Activated T-helper 2 cell treated with anti-CD3 and anti-CD28 coated beads, Interferon-gamma antibody, Interleukin-2, Interleukin-4, amounts not matched to agents 10 μg/mL and 5 μg/mL and 100 μg/mL, durations not matched to agents 14 hours and 24 hours and 36 hours (primary cell): ENCODE results near the gene EPHA6. TPM values are rescaled to one million over a fixed set of nuclear protein-coding genes. Genes with fewer than 3 reads are reported as not detected.

ENCODE experiments used
- DNase-seq: peaks from one replicate; pipeline ENCODE4 v3.0.0; 2021; ENCODE audit warnings: low spot score
- H3K27ac Mint-ChIP-seq: one replicate; pipeline ENCODE4 v1.8.0; 2021; ENCODE audit warnings: mixed read lengths
- H3K27me3 Mint-ChIP-seq: one replicate; pipeline ENCODE4 v1.8.0; 2021; ENCODE audit warnings: low read depth, mixed read lengths
- H3K36me3 Mint-ChIP-seq: one replicate; pipeline ENCODE4 v1.8.0; 2021; ENCODE audit warnings: low read depth, mixed read lengths
- H3K4me1 Mint-ChIP-seq: one replicate; pipeline ENCODE4 v1.8.0; 2021; ENCODE audit warnings: low read depth, mixed read lengths
- H3K4me3 Mint-ChIP-seq: one replicate; pipeline ENCODE4 v1.8.0; 2021; ENCODE audit warnings: low read depth, mild to moderate bottlenecking, moderate library complexity, mixed read lengths
- H3K9me3 Mint-ChIP-seq: one replicate; pipeline ENCODE4 v1.8.0; 2021; ENCODE audit warnings: mixed read lengths
- intact Hi-C: fragments of 100-400 bp; cut with micrococcal nuclease; formaldehyde crosslinking; loops from one replicate; pipeline ENCODE4 v1.15.1; 2023
- total RNA-seq: library from RNA; stranded (reverse); gene quantifications from 2 replicates; pipeline ENCODE4 v1.2.3, GENCODE V29; 2022

EPHA6 gene
- total RNA-seq, 1 donor from 2014 or later = not detected

DNA sequence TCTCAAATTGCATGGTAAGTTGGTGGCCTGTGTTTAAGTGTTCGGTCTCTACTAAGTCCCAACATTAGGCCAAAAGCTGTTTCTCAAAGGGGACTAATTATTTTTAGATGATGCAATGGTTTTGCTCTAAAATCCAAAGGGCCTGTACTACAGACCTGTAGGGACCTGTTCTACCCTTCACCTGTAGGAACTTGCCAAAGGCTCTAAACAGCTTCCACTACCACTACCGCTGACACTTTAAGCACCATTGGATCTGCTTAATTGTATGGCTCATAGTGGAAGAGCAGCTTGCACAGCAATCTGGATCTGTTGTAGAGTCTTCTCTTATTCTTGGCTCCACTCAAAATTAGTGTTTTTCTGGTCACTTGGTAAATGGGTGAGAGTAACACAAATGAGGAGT, 346.8 kb downstream of the EPHA6 start:
- Mint-ChIP-seq H3K27me3 (no peaks in the 10 kb centered on the region), H3K4me1 (no peaks in the 10 kb centered on the region), H3K4me3 (no peak overlapping the region), H3K9me3 (peaks cover 16% of the 10 kb centered on the region), H3K36me3 (no peaks in the 10 kb centered on the region), H3K27ac (no peak overlapping the region)
- DNase-seq = no peak
- intact Hi-C loops = no loop called here

DNA sequence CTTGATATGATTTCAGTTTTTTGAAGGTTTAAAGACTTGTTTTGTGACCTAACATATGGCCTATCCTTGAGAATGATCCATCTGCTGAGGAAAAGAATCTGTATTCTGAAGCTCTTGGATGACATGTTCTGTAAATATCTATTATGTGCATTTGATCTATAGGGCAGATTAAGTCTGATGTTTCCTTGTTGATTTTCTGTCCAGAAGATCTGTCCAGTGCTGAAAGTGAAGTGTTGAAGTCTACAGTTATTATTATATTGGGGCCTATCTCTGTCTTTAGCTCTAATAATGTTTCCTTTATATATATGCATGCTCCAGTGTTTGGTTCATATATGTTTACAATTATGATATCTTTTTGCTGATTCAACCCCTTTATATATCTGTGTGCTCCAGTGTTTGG, 362.8 kb downstream of the EPHA6 start:
- DNase-seq = no peak
- H3K36me3 Mint-ChIP-seq = no peaks in the 10 kb centered on the region
- H3K4me1 Mint-ChIP-seq = no peaks in the 10 kb centered on the region
- H3K27me3 Mint-ChIP-seq = no peaks in the 10 kb centered on the region
- H3K4me3 Mint-ChIP-seq = no peak overlapping the region
- H3K9me3 Mint-ChIP-seq = peaks cover 39% of the 10 kb centered on the region
- H3K27ac Mint-ChIP-seq = no peak overlapping the region
- intact Hi-C loops = no loop called here

DNA sequence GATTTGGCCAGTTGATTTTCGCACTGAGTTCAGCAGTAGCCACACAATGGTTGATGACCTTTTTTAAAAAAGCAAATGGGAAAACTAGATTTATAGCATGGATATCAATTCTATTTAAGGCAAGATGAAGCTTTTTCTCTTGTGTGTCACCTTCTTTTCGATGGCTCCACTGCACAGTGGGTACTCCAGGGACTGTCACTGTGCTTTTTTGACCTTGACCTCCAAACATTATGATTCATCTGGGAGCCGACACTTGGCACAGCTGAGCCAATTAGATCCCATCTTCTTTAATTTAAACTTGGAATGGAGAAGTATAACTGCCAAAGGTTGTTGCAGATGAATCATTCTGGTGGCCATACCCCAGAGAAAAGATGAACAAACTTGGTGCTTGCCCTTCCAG, 367.3 kb downstream of the EPHA6 start:
- no peaks in the 10 kb centered on the region for H3K36me3 Mint-ChIP-seq
- H3K9me3 Mint-ChIP-seq = peaks cover 38% of the 10 kb centered on the region
- H3K4me3 Mint-ChIP-seq = no peak overlapping the region
- no peak overlapping the region for H3K27ac Mint-ChIP-seq
- H3K27me3 Mint-ChIP-seq = no peaks in the 10 kb centered on the region
- no peak for DNase-seq
- no peaks in the 10 kb centered on the region for H3K4me1 Mint-ChIP-seq
- intact Hi-C loops = no loop called here

DNA sequence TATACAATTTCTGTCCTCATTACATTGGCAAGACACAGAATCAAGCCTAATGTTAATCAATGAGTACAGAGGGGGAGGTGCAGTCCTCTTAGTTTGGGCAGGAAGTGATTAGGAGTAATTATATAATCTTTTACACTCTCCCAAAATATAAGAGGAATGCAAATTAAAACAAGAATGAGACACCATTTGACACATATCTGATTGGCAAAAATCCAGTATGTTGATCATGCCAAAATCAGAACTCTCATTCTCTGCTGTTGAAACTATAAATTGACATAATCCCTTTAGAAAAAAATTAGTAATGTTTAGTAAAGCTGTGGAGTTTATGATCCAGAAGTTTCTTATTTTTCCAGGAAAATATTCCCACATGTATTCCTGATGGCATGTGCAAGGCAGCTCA, 373.4 kb downstream of the EPHA6 start:
- Mint-ChIP-seq H3K9me3 (peaks cover 3% of the 10 kb centered on the region), H3K4me3 (no peak overlapping the region), H3K4me1 (no peaks in the 10 kb centered on the region), H3K36me3 (no peaks in the 10 kb centered on the region), H3K27me3 (no peaks in the 10 kb centered on the region), H3K27ac (no peak overlapping the region)
- intact Hi-C loops = no loop called here
- no peak for DNase-seq

DNA sequence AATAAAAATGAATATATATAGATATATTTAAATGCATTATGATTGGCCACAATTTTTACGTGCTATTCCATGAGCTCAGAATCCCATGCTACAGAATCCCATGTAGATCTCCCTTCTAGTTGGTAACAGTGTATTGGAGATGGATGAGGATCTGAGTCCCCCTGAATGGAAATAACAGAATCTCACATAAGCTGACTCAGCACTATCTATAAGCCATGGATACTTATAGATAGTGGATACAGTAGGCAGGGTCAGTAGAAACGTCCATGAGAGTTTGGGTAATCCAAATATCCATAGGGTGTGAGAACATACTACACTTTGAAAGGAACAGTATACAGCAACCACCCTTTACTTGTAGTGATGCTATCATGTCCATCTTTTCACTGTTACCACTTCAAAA, 375.4 kb downstream of the EPHA6 start:
- Mint-ChIP-seq H3K4me1 (no peaks in the 10 kb centered on the region), H3K9me3 (peaks cover 3% of the 10 kb centered on the region), H3K27ac (no peak overlapping the region), H3K4me3 (no peak overlapping the region), H3K27me3 (no peaks in the 10 kb centered on the region), H3K36me3 (no peaks in the 10 kb centered on the region)
- intact Hi-C loops = loop anchor here (2.0 kb wide), 1 partner anchor 63 kb away; no protein-coding TSS in a partner anchor
- DNase-seq = no peak

DNA sequence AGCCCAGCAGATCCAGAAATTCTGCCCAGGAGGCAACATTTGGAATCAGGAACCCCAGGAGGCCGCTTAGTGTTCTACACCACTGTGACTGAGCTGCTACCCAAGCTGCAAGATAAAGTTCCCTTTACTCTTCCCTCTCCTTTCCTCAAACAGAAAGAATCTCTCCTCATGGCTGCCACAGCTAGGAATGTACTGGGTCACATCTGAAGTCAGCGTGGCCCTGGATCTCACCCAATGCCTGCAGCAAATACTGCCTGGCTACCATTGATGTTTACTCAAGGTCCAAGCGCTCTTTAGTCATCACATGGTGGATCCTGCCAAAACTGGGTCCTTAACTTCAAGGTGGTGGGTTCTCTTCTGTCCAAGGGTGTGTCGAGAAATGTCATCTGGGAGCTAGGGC, 382.7 kb downstream of the EPHA6 start:
- Mint-ChIP-seq H3K36me3 (no peaks in the 10 kb centered on the region), H3K4me3 (no peak overlapping the region), H3K9me3 (no peaks in the 10 kb centered on the region), H3K27me3 (no peaks in the 10 kb centered on the region), H3K4me1 (no peaks in the 10 kb centered on the region), H3K27ac (no peak overlapping the region)
- DNase-seq = no peak
- intact Hi-C loops = no loop called here

DNA sequence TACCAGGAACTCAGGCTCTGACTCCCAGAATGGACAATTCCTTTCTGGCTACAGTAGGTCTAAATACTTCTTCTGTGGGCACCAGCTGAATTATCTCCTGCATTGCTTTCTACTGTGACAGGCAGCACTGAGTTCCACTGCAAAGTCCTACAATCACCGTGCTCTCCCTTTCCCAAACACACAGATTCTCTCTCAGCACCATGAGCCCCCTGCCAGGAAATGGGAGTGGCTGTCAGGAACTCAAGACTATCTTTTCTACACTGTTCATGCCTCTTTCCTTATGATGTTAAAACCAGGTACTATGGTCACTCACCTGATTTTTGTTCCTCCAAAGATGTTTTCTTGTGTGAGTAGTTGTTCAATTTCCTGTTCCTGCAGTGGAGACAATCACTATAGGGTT, 383.4 kb downstream of the EPHA6 start:
- Mint-ChIP-seq H3K4me1 (no peaks in the 10 kb centered on the region), H3K4me3 (no peak overlapping the region), H3K9me3 (no peaks in the 10 kb centered on the region), H3K36me3 (no peaks in the 10 kb centered on the region), H3K27me3 (no peaks in the 10 kb centered on the region), H3K27ac (no peak overlapping the region)
- no peak for DNase-seq
- intact Hi-C loops = no loop called here

DNA sequence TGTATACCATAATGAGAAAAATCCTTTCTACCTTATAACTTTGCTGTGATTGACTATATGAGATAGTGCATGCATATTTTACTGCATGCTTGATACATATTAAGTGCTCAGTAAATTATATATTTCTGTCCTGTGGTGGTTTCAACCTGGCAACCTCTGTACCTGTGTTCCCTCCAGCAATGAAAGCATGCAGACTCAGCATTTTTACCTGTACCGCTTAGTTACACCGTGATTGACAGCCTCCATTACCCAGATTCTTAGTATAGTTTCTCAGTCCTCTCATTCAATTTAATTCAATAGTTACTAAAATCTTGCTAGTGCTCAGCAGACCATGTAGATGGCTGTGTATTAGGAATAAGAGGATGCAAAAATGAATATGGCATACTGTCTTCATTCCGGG, 386.0 kb downstream of the EPHA6 start:
- Mint-ChIP-seq H3K4me3 (no peak overlapping the region), H3K36me3 (no peaks in the 10 kb centered on the region), H3K9me3 (no peaks in the 10 kb centered on the region)

DNA sequence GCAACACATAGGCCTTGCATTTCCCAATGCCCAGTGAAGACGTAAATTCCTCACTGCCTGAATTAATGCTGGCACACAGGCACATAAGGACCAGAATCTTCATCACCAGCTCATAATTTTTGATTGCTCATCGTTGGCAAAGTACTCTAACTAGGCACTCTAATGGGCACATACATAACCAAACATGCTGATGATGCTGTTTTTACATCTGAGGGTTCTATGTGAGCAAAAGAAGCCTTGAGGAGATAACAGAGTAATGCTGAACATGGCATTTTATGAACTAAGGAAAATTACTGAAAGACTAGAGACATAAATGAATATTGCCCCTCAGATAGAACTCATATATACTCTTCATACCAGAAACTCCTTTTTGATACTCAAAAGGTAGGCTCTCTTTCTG, 387.4 kb downstream of the EPHA6 start:
- H3K9me3 Mint-ChIP-seq = no peaks in the 10 kb centered on the region
- H3K36me3 Mint-ChIP-seq = no peaks in the 10 kb centered on the region
- H3K4me1 Mint-ChIP-seq = no peaks in the 10 kb centered on the region
- intact Hi-C loops = no loop called here
- no peak overlapping the region for H3K27ac Mint-ChIP-seq
- no peak for DNase-seq
- H3K4me3 Mint-ChIP-seq = no peak overlapping the region
- no peaks in the 10 kb centered on the region for H3K27me3 Mint-ChIP-seq

More for the DNA sequence above, 386.0 kb downstream of the EPHA6 start:
- Mint-ChIP-seq H3K27me3 (no peaks in the 10 kb centered on the region), H3K27ac (no peak overlapping the region), H3K4me1 (no peaks in the 10 kb centered on the region)
- intact Hi-C loops = no loop called here
- no peak for DNase-seq

DNA sequence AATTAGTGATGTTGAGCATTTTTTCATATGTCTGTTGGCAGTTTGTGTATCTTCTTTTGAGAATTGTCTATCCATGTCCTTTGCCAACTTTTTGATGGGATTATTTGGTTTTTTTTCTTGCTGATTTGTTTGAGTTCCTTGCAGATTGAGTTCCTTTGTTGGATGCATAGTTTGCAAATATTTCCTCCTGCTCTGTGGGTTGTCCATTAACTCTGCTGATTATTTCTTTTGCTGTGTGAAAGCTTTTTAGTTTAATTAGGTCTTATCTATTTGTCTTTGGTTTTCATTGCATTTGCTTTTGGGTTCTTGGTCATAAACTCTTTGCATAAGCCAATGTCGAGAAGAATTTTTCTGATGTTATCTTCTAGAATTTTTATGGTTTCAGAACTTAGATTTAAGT, 414.6 kb downstream of the EPHA6 start:
- Mint-ChIP-seq H3K27ac (no peak overlapping the region), H3K36me3 (no peaks in the 10 kb centered on the region)

DNA sequence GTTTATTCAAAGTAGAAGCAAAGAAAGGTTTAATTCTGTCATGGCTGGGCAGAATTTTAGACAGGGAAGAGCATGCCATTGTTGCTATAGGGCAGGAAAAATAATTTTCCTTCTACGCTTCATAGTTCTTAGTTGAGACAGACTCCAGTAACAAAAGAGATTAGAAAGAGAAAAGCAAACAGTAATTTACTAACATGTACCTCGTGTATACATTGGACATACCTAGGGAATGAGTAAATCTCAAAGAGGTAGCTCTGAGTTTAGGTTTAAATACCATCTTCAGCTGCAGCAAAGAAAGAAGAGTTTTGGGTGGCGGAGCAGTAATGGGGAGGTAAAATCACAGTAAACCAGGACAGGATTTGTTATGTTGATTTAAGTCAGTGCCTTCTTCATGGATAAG, 416.1 kb downstream of the EPHA6 start:
- Mint-ChIP-seq H3K4me3 (no peak overlapping the region), H3K27me3 (no peaks in the 10 kb centered on the region), H3K27ac (no peak overlapping the region), H3K9me3 (no peaks in the 10 kb centered on the region), H3K4me1 (no peaks in the 10 kb centered on the region), H3K36me3 (no peaks in the 10 kb centered on the region)
- intact Hi-C loops = no loop called here
- no peak for DNase-seq

More for the DNA sequence above, 414.6 kb downstream of the EPHA6 start:
- H3K27me3 Mint-ChIP-seq = no peaks in the 10 kb centered on the region
- H3K9me3 Mint-ChIP-seq = no peaks in the 10 kb centered on the region
- H3K4me1 Mint-ChIP-seq = no peaks in the 10 kb centered on the region
- DNase-seq = no peak
- H3K4me3 Mint-ChIP-seq = no peak overlapping the region
- intact Hi-C loops = no loop called here

DNA sequence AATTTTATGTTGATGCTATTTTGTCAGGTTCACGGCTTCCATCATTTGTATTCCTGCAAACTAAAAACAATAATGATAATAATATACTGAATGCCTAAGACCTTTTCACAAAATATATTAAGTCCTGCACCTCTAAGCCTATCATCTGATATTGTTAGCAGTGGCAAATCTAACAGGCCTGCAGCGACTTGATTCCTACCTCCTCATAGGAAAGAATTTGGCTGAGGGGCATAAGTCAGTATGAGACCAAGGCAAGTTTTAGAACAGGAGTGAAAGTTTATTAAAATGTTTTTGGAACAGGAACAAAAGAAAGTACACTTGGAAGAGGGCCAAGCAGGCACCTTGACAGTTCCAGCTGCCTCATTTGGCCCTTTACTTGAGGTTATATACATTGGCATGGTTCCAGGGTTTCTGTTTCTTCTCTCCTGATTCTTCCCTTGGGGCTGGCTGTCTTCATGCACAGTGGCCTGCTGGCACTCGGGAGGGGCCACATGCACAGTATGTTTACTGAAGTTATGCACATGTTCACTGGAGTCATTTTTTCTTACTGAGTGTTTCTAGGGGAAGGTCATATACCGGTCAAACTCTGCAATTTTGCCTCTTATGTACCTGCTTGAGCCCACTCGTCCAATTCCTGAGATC, 418.1 kb downstream of the EPHA6 start:
- H3K4me3 Mint-ChIP-seq = no peak overlapping the region
- H3K27ac Mint-ChIP-seq = no peak overlapping the region
- no peaks in the 10 kb centered on the region for H3K27me3 Mint-ChIP-seq
- intact Hi-C loops = no loop called here
- H3K9me3 Mint-ChIP-seq = no peaks in the 10 kb centered on the region
- H3K36me3 Mint-ChIP-seq = no peaks in the 10 kb centered on the region
- no peaks in the 10 kb centered on the region for H3K4me1 Mint-ChIP-seq
- no peak for DNase-seq

DNA sequence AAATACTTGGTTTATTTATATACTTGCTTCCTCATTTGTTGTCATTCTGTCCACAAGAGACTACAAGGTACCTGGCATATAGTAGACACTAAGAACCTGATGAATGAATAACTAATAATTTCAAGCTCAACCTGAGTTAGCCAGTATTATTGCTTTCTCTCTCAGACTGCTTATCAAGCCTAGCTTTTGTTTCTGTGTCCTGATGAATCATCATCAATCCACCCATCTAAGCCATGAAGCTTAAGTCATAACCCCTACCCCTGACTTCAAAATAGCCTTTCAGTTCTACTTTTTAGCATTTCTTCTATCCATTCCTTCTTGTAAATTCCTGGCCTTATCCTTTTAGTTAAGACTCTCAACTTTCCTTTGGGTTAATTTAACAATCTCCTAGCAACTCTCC, 420.8 kb downstream of the EPHA6 start:
- no peak for DNase-seq
- intact Hi-C loops = no loop called here
- Mint-ChIP-seq H3K4me3 (no peak overlapping the region), H3K27me3 (no peaks in the 10 kb centered on the region), H3K4me1 (no peaks in the 10 kb centered on the region), H3K36me3 (no peaks in the 10 kb centered on the region), H3K27ac (no peak overlapping the region), H3K9me3 (no peaks in the 10 kb centered on the region)
